Tongue (tissue), 2 donors: ENCODE measurements around the gene CHCHD6. TPM values are rescaled to one million over a fixed set of nuclear protein-coding genes. Genes with fewer than 3 reads are reported as not detected.
A peak's percentile ranks its signal among the peaks of the same experiment; 100 is the strongest.

ENCODE experiments used
- DNase-seq: peaks from one replicate; pipeline ENCODE4 v3.0.0-alpha.2; 2015
- total RNA-seq: library from RNA; depleted of rRNA; stranded (reverse); fragments of >200 nt; gene quantifications from one replicate; pipeline ENCODE4 v1.2.3, GENCODE V29; 2014

The CHCHD6 gene
- total RNA-seq, 1 donor from 2014 or later: 4.8 TPM

GRCh38 chr3:126959921-126960603, 256.0 kb downstream of the CHCHD6 start:
- peak; percentile 14 for DNase-seq

GRCh38 chr3:126960604-126960995, 256.6 kb downstream of the CHCHD6 start:
- DNase-seq: peak; percentile 46

DNA sequence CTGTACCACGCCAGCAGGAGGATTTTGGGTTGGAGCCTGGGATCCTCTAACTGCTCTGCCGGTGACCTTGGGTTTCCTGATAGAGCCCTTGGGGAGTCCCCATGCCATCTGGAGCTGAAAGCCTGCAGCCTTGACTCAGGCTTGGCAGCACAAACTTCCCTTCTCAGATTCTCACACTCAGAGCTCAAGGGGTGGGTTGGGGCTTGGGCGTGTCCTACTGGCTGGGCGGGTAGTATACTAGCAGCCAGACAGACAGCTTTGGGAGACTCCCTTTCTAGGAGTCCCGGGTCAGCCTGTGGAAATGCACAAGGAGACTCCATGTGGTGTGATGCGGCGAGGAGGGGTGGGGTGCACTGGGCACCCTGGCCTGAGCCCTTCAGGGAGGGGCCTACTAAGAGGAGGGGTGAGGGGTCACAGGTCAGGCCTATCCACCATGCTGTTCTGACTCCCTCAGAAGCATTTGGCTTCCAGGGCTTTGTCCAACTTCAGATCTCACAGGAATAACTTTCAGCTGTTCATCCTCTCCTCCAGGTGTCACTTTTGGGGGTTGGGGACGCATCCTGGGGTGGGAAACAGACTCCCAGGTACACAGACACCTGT, 257.3 kb downstream of the CHCHD6 start:
- DNase-seq: peak; percentile 93

GRCh38 chr3:126961791-126962461, 257.9 kb downstream of the CHCHD6 start:
- peak; percentile 7 for DNase-seq

DNA sequence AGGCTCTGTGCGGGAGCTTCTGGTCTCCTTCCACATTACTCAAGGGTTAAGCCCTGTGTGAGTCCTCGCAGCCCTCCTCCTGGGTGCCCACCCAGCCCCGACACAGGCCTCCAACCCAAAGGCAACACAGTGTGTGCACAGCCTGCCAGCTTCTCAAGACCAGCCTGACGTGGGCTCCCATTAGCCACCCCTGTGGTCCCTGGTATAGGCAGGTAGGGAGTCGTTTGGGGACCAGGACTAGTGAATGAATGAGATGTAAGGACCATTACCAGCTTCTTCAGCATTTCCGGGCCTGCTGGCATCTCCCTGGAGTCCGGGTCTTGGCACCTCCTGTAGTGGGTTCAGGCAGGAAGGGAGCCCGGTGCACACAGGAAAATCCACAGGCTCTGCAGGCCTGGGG, 258.7 kb downstream of the CHCHD6 start:
- DNase-seq: no peak

DNA sequence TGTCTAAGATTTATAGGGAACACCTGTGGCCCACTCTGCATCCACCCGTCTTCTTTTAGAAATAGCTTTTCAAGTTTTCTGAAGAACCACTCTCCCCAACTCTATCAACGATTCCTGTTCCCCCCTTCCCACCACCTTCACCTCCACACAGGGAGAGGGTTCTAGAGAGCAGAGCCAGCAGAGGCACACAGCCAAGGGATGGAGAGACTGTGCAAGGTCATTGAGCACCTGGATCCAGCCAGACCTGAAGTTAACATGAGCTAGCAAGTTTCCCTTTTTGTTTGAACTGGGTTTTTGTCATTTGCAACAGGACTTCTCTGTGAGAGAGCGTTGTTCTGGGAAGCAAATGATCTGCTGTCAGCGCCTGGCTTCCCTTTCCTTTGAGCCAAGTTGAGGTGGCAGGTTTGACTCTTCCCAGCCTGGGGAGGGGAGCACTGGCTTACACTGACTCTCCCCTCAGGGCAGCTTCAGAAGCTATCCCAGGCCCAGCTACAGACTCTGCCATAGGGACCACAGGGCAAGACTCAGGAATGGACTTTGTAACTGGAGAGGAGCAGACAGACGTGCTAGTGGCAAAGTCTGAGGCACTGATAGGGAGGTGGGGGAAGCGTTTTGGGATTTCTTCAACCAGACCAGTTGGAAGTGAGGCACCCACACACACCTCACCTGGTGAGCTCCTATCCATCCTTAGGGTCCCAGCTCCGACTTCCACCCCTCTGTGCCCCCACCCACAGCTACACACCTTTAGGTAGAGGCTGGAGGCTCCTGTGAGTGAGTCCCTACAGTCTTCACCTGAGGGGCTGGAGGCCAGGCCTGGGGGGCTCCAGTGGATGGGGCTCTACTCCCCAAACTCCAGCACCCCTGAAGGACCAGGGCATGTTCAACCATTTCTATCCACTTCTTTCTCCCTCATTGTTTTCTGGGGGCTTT, 259.5 kb downstream of the CHCHD6 start:
- no peak for DNase-seq

DNA sequence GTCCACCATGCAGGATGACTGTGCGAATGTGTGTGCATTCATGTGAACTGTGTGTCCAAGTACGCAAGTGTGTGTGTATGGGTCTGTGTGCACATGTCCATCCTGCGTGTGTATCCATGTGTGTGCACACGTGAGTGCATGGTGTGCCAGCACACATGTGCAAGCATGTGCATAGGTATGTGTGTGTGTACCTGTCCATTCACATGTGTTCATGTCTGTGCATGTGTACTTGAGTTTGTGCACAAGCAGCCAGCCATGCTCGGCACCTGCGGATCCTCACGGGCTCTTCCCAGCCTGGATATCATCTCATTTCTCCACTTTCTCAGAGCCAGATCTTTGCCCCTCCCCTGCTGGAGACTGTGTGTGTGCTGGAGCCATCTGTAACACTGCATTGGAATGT, 260.2 kb downstream of the CHCHD6 start:
- no peak for DNase-seq

- peak; percentile 51 for DNase-seq
Observed at GRCh38 chr3:126964950-126965349, 260.9 kb downstream of the CHCHD6 start.

DNA sequence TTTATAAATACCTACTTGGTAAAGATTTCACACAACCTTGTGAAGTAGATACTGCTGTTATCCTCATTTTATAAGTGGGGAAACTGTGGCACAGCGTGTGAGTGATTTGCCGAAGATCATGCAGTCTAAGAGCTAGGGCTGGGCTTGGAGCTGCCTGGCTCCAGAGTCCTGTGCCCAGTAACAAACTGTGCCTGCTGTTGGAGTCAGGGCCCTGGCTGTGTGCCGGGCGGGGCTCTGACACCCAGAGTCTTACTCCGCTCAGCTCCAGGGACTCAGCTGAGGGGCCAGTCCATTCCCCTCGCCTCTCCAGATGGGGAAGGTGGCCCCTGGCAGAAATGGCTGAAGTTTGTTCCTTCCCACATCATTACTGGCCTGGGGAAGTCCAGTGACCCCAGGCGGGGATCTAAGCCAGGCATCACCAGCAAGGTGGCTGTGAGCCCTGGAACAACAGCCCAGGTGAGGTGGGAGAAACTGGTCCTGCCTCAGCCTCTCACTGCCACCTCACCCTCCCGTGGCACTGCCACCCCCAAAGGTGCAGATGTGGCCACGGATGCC, 261.6 kb downstream of the CHCHD6 start:
- DNase-seq: no peak

- no peak for DNase-seq
Observed at GRCh38 chr3:126967386-126967785, 263.3 kb downstream of the CHCHD6 start.

DNA sequence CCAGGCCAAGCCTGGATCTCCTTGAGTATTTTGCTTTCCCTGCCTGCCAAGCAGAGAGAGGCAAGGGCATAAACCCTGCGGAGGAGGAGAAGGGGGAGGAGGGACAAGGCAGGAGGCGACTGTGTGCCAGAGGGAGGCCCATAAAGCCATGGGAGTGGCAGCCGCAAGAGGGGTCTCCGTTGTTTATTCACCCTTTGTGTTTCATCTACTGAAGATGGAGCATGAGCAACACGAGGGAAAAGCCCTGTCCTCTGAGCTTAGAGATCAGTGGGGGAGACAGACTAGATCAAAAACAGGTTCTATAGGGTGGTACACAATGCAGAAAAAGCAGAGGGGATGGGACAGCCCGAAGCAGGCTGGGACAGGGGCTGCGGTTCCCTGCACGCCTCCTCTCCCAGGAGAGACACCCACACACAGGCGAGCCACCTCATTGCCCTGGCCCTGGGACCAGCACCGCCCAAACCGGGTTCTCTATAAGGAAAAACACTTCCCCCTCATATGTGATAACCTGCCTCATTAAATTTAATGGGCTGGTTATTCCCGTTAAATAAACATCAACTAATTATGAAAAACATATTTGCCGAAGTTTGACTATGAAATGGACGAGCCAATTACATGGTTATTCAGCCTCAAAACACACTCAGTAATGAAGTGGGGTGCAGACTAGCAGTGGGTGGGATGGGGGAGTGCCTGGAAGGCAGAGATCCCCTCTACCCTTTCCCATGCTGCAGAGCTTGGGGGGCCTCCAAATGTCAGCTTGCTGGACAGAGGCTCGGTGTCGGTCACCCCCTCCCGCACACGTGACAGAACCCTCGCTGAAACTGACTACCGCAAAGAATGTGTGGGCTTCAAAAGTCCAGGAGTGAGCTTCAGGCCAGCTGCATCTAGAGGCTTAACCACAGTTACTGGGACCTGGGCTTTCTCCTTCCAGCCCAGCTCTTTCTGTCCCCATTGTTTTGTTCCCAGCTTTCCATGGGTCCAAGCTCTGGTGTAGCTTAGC, 264.7 kb downstream of the CHCHD6 start:
- no peak for DNase-seq

- DNase-seq: no peak
Observed at GRCh38 chr3:126969586-126969985, 265.5 kb downstream of the CHCHD6 start.

GRCh38 chr3:126970101-126970500, 266.1 kb downstream of the CHCHD6 start:
- DNase-seq: no peak

DNA sequence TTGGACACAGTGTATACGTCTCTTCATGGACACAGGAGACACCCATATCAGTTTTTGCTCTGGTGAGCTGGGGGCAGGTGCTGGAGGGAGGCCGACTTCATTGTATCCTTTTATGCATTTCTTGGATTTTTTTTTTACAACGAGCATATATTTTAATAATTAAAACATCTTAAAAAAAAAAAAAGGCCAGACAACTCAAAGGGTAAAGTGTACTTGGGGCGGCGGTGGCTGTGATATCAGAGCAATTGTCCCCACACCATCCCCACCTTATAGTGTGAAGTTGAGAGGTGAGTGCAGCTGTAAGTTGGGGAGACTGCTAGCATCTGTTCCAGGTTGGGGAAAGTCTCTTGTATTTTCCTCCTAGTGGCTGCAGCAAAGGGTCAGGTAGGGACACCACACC, 266.9 kb downstream of the CHCHD6 start:
- DNase-seq: no peak

GRCh38 chr3:126971891-126972351, 267.9 kb downstream of the CHCHD6 start:
- peak; percentile 9 for DNase-seq

GRCh38 chr3:126972866-126973265, 268.8 kb downstream of the CHCHD6 start:
- no peak for DNase-seq

GRCh38 chr3:126973814-126974213, 269.8 kb downstream of the CHCHD6 start:
- no peak for DNase-seq

DNA sequence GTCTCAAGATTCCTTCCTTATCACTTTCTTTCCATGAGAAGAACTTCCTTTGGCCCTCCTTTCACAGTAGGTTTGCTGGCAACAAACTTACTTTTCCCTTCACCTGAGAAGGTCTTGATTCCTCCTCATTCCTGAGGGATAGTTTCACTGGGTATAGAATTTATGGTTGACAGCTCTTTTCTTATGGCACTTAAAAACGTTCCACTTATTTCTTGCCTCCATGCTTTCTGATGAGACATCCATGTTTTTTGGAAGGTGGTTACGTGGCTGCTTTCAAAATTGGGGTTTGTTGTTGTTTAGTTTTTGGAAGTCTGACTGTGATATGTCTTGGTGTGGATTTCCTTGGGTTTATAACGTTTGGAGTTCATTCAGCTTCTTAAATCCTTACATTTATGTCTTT, 270.7 kb downstream of the CHCHD6 start:
- no peak for DNase-seq

- DNase-seq: no peak
Observed at GRCh38 chr3:126976906-126977305, 272.9 kb downstream of the CHCHD6 start.

DNA sequence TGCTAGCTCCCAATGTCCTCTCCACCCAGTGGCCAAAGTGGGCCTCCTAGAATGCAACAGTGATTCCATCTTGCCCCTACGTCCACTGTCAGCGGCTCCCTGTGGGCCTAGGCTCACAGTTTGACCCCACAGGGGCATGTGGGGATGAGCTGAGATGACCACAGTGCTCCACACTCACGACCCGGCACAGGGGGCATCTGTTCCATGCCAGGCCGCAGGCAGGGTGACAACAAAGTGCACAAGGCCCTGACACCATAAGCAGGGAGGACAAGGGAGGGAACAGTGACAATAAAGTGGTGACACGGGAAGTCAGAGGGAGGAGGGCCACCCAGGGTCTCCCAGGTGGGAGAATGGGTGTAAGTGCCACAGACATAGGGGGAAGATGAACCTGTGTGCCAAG, 273.8 kb downstream of the CHCHD6 start:
- DNase-seq: no peak

DNA sequence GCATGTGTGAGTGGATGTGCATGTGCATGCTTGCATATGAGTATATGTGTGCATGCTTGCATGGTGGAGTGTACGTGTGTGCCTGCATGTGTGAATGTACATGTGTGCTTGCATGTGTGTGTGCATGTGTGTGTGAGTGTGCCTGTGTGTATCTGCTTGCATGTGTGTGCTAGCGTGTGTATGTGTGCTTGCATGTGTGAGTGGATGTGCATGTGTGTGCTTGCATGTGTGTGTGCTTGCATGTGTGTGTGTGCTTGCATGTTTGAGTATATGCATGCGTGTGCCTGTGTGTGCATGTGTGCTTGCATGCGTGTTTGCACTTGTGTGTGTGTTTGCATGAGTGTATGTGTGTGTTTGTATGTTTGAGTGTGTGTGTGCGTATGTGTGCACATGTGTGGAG, 274.3 kb downstream of the CHCHD6 start:
- DNase-seq: no peak
